HuH-7 (cell line): ENCODE measurements around the gene CHTF8.

ENCODE experiments used
- DNase-seq: peaks from one replicate; pipeline ENCODE4 v3.0.0; 2011; ENCODE audit warnings: low spot score

Gene CHTF8

GRCh38 chr16:69112285-69113129 is 19.9 kb downstream of the CHTF8 start:
- DNase-seq: peak; percentile 96

GRCh38 chr16:69111876-69112230 is 20.5 kb downstream of the CHTF8 start:
- DNase-seq: no peak

- DNase-seq: no peak
Measured at GRCh38 chr16:69111216-69111875, 21.0 kb downstream of the CHTF8 start.

- no peak for DNase-seq
Measured at GRCh38 chr16:69110406-69110805, 22.0 kb downstream of the CHTF8 start.

GRCh38 chr16:69109486-69110270 is 22.7 kb downstream of the CHTF8 start:
- no peak for DNase-seq

- no peak for DNase-seq
Measured at GRCh38 chr16:69108905-69109252, 23.5 kb downstream of the CHTF8 start.

- DNase-seq: no peak
Measured at GRCh38 chr16:69108064-69108904, 24.1 kb downstream of the CHTF8 start.

- no peak for DNase-seq
Measured at GRCh38 chr16:69107316-69107962, 24.9 kb downstream of the CHTF8 start.

DNA sequence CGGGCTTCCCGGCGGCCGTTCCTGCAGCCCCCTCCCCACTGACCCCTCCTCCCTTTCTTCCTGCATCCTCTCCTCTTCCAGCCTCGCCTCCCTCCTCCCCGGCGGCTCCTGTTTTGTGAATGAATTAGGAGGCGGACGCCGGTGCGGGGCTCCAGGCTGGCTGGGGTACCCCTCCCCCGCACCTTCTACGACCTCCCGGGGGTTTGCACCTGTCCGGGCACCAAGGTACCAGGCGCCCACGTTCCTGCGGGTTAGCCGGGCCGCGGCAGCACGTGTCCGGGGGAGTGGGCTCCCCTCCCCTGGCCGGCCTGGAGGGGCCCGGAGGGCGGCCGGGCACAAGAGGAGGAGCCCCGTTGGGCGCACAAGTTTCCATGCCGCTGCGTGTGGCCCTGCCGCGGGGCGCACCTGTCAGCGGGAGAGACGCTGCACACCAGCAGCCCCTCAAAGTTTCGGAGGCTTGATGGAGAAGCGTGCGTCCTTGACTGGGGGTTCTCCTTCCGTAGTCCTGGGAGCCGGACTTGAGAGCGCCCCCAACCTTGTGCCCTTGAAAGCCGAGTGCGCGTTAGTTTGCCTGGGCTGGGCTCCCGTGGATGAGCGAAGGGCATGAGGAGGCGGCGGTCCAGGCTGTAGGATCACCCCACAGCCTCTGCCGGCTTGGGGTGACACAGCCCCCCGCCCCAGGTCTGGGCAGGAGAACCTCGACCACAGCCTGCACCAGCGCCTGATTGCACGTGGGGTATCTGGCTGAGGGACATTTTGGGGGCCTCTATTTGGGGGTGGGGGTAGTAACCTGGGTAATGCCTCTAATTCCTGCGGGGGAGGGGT is 25.7 kb downstream of the CHTF8 start:
- DNase-seq: peak; percentile 39

- DNase-seq: peak; percentile 80
Measured at GRCh38 chr16:69105501-69106361, 26.7 kb downstream of the CHTF8 start, which contains the start of gene HAS3. Gene HAS3, plus strand, starts transcription at chr16:69105653. Its CDS starts 3,743 bp downstream, at chr16:69109396.

GRCh38 chr16:69100071-69100691 is 32.2 kb downstream of the CHTF8 start:
- no peak for DNase-seq

- DNase-seq: no peak
Measured at GRCh38 chr16:69095193-69095592, 37.2 kb downstream of the CHTF8 start.

DNA sequence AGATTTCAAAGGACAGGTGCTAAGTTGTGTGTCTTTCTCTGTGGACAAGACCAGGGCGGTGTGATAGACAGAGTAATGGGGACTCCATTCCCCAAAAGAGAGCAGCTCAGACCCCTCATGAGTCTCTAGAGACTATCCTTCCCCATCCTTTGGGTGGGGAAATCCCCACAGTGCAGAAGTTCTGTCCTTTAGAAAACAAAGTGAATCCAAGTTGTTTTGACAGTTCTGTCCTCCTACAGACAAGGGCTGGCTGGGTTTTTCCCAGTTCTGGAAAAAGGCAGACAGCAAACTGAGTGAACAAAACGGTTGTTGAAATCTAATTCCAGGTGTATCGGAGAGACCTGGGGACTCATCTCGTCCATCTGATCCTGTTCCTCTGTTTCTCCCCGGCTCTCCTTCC is 37.9 kb downstream of the CHTF8 start:
- no peak for DNase-seq

DNA sequence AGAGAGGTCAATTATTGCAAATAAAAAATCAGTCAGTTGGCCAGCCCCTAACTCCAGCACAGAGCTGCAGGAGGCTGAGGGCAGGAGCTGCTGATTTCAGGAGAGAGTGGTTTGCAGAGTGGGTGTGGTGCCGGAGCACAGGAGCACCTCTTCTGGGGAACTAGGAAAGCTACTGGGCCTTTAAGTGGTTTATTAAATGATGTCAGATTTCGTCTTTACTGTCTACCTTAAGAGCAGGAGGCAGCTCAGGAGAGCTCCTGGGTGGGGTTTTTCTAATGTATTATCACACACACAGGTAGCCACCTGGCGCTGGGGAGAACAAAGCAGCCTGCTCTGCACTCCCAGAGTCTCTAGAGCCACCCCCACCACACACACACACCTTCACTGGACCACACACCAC is 38.4 kb downstream of the CHTF8 start:
- DNase-seq: no peak

GRCh38 chr16:69089091-69089910 is 43.1 kb downstream of the CHTF8 start:
- no peak for DNase-seq

GRCh38 chr16:69088684-69089083 is 43.7 kb downstream of the CHTF8 start:
- DNase-seq: no peak

GRCh38 chr16:69087161-69087581 is 45.2 kb downstream of the CHTF8 start:
- no peak for DNase-seq
